Cardiac muscle cell (in vitro differentiated cells and primary cell): Measurements from ENCODE around the gene PTPRD. TPM values are rescaled to one million over a fixed set of nuclear protein-coding genes. Genes with fewer than 3 reads are reported as not detected.
A peak's percentile ranks its signal among the peaks of the same experiment; 100 is the strongest.

Experiments
- DNase-seq, 2 donors: peaks; one replicate each; pipeline versions ENCODE4 v3.0.0 to v3.0.0-alpha.2; 2010 to 2017; ENCODE audit warnings: low read depth in 1 of 2, low spot score in 1 of 2
- H3K27ac ChIP-seq: fragments of 200-600 bp; sonication (generic); 2 replicates; pipeline ENCODE4 v1.5.1; 2016
- H3K27me3 ChIP-seq: fragments of 200-600 bp; sonication (generic); 2 replicates; pipeline ENCODE4 v1.6.0; 2016; ENCODE audit warnings: control low read depth
- H3K36me3 ChIP-seq: fragments of 200-600 bp; sonication (generic); 2 replicates; pipeline ENCODE4 v1.5.1; 2016; ENCODE audit warnings: control low read depth
- H3K4me1 ChIP-seq: fragments of 200-600 bp; sonication (generic); 2 replicates; pipeline ENCODE4 v1.8.1; 2017; ENCODE audit warnings: low read depth, mild to moderate bottlenecking, mixed run types
- H3K4me3 ChIP-seq: fragments of 200-600 bp; sonication (generic); 2 replicates; pipeline ENCODE4 v1.5.1; 2016; ENCODE audit warnings: mild to moderate bottlenecking
- H3K9me3 ChIP-seq: fragments of 200-600 bp; sonication (generic); 2 replicates; pipeline ENCODE4 v1.5.1; 2017; ENCODE audit warnings: low read depth, mild to moderate bottlenecking, control low read depth
- polyA plus RNA-seq: library from polyadenylated mRNA; unstranded; fragments of >200 nt; fragmentation: Nextera tagmentation; extraction: Ambion mirVana; gene quantifications from 2 replicates; pipeline ENCODE4 v1.2.1, GENCODE V29; 2016
- total RNA-seq: library from RNA; depleted of rRNA; stranded (reverse); fragments of >200 nt; gene quantifications from 2 replicates; pipeline ENCODE4 v1.2.3, GENCODE V29; 2016
- TF ChIP-seq, protein P1 (sequence below): IDR thresholded peaks from 2 replicates; pipeline ENCODE4 v1.5.1; 2012; ENCODE audit warnings: low read depth, mild to moderate bottlenecking, low read length

The PTPRD gene
- total RNA-seq (181 and 287 TPM in 2 replicates), polyA plus RNA-seq (37.0 and 42.8 TPM in 2 replicates)

- Histone ChIP-seq H3K27me3 (peaks cover 78% of the 10 kb centered on the region), H3K27ac (no peak within 1 kb of the TSS), H3K9me3 (no peaks in the 10 kb centered on the region), H3K4me1 (no peaks in the 10 kb centered on the region), H3K4me3 (peak within 1 kb of the TSS; percentile 69), H3K36me3 (no peaks in the 10 kb centered on the region)
- TF ChIP-seq, protein P1, sequence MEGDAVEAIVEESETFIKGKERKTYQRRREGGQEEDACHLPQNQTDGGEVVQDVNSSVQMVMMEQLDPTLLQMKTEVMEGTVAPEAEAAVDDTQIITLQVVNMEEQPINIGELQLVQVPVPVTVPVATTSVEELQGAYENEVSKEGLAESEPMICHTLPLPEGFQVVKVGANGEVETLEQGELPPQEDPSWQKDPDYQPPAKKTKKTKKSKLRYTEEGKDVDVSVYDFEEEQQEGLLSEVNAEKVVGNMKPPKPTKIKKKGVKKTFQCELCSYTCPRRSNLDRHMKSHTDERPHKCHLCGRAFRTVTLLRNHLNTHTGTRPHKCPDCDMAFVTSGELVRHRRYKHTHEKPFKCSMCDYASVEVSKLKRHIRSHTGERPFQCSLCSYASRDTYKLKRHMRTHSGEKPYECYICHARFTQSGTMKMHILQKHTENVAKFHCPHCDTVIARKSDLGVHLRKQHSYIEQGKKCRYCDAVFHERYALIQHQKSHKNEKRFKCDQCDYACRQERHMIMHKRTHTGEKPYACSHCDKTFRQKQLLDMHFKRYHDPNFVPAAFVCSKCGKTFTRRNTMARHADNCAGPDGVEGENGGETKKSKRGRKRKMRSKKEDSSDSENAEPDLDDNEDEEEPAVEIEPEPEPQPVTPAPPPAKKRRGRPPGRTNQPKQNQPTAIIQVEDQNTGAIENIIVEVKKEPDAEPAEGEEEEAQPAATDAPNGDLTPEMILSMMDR, result no peak
- peak; percentile 32 to 67 for DNase-seq
These were observed at the start of gene PTPRD for GRCh38 chr9:10612641-10613398. TSS of gene PTPRD (minus strand) at chr9:10613002.

DNA sequence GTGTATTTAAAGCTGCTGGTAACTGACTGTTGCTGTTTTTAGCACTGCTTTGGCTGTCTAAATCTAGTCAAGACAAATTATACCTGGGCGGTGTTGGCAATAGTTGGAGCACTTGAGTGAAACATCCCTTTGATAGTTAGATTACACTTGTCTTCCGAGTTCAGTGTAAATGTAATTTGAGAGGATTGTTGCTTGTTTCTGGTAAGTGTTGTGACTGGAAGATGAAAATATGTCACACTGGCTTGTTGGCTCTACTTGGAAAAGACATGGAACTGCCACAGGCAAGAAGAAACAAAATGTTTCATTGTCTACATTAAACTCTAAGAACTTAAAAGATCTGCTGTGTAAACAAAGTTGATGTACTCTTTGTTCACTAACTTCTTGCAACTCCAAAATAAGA lies 49.2 kb upstream of the PTPRD start:
- peaks cover 24% of the 10 kb centered on the region for H3K4me1 ChIP-seq
- TF ChIP-seq, protein P1, result no peak
- H3K27me3 ChIP-seq, result no peaks in the 10 kb centered on the region
- no peaks in the 10 kb centered on the region for H3K9me3 ChIP-seq
- no peaks in the 10 kb centered on the region for H3K36me3 ChIP-seq
- peak in 1 of 2 donors; percentile 51 for DNase-seq
- H3K4me3 ChIP-seq, result no peak overlapping the region
- H3K27ac ChIP-seq, result peak overlapping the region; percentile 66

DNA sequence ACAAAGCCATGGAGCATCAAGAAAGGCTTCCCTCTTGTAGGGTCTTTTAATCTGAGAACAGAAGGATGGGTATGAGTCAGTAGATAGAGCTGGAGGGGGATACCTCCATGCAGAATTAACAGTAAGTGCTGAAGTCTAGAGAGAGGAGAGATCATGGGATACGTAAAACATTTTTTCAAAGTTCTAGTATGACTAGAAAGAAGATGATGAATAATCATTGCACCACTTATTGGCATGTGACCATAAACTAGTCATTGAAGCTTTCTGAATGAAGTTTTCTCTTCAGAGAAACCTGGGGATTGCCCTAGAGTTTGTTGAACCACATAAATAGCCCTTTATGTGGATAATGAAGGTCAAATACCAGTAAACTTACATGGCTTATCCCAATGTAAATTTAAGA lies 48.6 kb upstream of the PTPRD start:
- no peaks in the 10 kb centered on the region for H3K36me3 ChIP-seq
- no peak overlapping the region for H3K4me3 ChIP-seq
- no peaks in the 10 kb centered on the region for H3K27me3 ChIP-seq
- TF ChIP-seq, protein P1, result no peak
- peak overlapping the region; percentile 66 for H3K27ac ChIP-seq
- H3K4me1 ChIP-seq, result peaks cover 24% of the 10 kb centered on the region
- H3K9me3 ChIP-seq, result no peaks in the 10 kb centered on the region
- no peak for DNase-seq

GRCh38 chr9:10651012-10651411 lies 38.2 kb upstream of the PTPRD start:
- Histone ChIP-seq H3K36me3 (no peaks in the 10 kb centered on the region), H3K27me3 (no peaks in the 10 kb centered on the region), H3K27ac (no peak overlapping the region), H3K9me3 (no peaks in the 10 kb centered on the region), H3K4me3 (no peak overlapping the region), H3K4me1 (peaks cover 5% of the 10 kb centered on the region)
- no peak for DNase-seq
- TF ChIP-seq, protein P1, result no peak

DNA sequence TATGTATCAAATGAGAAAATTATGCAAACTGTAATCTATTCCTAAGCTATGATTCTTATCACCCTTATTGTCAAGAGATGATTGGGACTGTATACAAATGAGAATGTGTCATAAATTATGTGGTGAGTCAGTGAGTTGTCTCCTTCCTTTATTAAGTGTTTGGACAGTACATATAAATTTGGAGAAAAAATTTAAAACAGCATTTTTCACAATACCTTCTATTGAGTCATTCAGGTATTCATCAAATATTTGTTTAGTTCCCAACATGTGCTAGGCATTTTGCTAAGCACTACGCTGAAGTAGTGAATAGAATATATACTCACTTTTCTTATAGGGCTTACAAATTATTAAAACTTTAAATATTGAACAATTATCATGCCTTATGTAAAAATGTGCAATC lies 36.3 kb upstream of the PTPRD start:
- no peak overlapping the region for H3K4me3 ChIP-seq
- DNase-seq, result no peak
- H3K4me1 ChIP-seq, result peaks cover 5% of the 10 kb centered on the region
- TF ChIP-seq, protein P1, result no peak
- H3K9me3 ChIP-seq, result no peaks in the 10 kb centered on the region
- H3K27ac ChIP-seq, result no peak overlapping the region
- no peaks in the 10 kb centered on the region for H3K27me3 ChIP-seq
- H3K36me3 ChIP-seq, result no peaks in the 10 kb centered on the region
